GM19455 (cell line): ENCODE measurements around the gene CETP.
A peak's percentile ranks its signal among the peaks of the same experiment; 100 is the strongest.

Experiments
- ATAC-seq: cut with Tn5 transposase; IDR thresholded peaks from one replicate; pipeline ENCODE4 v1.9.1; 2021; ENCODE audit not compliant: unreplicated experiment

The CETP gene, protein sequence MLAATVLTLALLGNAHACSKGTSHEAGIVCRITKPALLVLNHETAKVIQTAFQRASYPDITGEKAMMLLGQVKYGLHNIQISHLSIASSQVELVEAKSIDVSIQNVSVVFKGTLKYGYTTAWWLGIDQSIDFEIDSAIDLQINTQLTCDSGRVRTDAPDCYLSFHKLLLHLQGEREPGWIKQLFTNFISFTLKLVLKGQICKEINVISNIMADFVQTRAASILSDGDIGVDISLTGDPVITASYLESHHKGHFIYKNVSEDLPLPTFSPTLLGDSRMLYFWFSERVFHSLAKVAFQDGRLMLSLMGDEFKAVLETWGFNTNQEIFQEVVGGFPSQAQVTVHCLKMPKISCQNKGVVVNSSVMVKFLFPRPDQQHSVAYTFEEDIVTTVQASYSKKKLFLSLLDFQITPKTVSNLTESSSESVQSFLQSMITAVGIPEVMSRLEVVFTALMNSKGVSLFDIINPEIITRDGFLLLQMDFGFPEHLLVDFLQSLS

DNA sequence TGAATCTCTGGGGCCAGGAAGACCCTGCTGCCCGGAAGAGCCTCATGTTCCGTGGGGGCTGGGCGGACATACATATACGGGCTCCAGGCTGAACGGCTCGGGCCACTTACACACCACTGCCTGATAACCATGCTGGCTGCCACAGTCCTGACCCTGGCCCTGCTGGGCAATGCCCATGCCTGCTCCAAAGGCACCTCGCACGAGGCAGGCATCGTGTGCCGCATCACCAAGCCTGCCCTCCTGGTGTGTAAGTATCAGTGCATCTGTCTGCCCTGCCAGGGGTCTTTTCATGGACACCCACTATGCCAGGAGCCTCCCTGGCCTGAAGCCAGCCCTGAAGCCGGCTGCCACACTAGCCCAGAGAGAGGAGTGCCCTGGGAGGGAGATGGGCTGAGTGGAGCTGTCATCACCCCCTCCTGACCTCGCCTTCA lies at the start of gene CETP:
CETP (plus strand) TSS at position 100 of the 431 bp plus-strand sequence; CDS start at position 130, 30 bp downstream.
- no peak for ATAC-seq

DNA sequence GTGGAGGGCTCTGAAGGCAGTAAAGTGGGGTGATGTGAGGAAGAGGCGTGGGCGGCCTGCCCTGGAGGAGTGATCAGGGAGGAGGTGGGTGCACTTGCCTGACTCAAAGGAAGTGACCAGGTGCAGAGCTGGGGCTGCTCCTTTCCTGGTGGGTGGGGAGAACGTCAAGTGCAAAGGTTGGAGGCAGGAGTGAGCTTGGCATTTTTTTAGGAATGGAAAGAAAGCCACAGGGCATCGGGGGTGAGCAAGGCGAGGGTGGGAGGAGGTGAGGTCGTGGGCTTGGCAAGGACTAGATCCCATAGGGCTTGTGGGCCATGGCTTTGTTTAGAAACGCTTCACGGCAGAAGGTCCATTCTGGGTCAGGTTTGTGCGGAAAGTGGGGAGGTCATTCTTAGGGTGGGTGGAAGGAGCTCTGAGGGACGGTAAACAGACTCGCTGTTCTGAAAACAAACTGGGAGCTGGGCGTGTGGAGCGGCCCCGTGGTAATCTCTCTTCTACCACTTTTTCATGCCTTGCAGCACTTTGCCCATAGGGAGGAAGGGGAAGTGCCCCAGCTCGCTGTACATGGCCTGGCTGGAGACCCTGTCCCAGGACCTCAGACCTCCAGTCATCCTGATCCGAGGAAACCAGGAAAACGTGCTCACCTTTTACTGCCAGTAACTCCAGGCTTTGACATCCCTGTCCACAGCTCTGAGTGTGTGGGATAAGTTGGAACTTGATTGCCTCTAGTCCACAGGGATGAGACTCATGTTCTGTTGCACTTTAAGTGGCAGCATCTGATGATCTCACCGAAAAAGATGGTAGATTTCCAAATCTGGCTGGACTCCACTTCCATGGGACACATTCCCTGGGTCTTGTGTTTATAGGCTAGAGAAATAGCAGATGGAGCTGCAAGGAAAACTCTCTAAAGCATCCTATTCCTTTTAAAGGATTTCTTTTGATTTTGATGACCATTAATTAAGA lies 48.7 kb upstream of the CETP start:
- ATAC-seq: no peak

DNA sequence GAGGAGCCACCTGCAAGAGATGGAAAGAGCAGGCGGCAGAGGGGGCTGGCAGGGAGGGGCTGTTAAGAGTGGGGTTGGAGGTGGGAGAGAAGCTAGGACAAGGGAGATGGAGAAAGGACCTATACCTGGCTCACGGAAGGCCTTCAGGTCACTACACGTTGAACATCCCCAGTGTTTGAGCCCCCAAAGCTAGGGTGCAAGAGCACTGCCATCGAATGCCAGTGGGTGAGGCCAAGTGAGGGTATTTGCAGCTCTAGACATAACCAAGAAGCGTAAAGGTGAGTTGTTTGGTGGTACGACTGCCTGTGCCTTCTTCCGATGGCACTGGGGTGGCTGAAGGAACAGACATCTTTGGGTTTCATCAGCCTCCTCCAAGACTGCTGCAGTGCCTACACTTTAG lies 46.9 kb upstream of the CETP start:
- ATAC-seq: no peak

DNA sequence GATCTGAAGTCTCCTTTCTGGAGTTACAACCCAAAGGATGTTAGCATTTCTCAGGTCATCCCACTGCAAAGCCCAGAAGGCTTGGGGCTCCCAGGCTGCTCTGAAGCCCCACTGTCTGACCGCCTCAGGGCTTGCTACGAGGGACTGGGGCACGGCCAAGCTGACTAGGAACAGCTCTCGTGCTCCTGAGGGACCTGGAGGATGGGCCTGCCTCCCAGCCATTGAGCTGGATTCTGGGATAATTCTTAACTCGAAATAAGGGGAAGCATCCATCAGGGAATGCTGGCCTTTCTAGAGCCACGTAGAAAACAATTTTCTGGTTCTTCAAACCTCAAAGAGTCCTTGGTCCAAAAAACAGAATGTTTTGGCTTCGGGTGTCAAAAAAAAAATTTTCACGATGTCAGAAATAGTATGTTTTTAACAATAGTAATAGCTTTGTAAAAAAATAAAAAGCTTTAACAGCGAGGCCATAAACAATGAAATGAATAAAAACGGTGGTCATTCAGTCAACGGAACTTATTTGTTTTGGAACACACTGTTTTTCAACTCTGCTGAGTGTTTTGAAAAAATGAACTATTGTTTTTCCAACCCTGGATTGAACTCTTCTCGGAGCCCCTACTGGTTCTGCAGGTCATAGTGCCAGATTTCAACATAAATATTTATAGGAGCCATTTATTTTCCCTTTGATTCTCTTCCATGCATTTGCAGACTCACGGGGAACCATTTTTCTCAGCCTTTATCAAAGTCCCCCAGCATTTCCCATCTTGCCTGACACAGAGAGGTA lies 46.2 kb upstream of the CETP start:
- ATAC-seq: no peak

DNA sequence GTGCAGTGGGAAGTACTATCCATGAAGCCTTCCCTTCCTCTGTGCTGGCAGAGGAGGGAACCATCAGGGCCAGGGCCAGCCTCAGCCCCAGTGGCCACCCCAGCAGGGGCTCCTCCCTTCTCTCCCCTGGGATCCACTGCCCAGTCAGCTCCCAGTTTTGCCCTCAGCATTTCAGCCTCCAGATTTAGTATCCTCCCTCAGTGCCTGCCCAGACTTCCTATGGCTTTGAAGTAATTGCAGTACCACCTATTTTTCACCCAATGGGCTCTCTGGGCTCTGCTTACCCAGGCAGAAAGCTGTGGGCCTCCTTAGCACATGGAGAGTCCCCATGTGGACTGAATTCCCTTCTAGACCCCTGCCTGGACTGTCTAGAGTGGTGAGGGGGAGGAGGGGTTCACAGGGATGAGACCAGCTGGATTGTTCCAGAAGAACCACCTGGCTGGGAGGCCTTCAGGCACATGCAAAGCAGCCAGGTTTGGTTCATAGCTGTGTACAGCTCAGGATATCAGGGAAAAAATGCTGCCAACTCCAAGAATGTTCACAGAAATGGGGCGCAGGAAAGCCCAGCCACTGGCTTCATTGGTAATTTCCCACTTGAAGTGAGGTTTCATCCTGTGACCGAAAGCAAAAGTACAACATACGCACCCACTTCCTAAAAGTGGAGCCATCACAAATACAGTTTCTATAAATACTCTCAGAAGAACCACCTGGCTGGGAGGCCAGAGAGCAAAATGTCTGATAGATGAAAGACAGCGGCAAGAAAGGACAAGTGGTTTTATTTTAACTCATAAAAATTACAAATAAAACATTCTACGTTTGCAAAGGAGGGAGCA lies 45.0 kb upstream of the CETP start:
- ATAC-seq: peak; percentile 73

DNA sequence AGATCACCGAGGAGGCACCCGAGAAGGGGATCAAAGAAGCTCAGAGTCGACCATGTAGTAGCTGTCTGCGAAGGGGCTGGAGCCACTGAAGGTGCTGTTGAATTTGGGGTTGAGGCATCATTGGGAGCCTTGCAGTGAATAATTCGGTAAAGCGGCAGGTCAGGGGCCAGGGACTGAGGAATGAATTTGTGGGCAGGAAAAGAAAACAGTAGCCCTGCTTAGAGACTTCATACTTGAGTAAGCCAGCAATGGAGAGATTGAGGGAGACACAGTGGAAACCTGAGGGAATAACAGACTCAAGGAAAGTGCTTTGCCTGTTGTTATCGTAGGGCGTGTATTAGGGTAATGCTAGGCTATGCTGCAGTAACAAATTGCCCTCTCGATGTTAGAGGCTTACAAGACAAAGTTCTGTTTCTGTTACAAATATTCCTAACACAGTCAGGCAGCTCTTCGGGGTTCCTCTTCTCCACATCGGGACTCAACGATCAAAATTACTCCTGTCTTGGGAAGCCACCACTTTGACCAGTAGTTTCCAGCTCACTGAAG lies 43.2 kb upstream of the CETP start:
- ATAC-seq: no peak

DNA sequence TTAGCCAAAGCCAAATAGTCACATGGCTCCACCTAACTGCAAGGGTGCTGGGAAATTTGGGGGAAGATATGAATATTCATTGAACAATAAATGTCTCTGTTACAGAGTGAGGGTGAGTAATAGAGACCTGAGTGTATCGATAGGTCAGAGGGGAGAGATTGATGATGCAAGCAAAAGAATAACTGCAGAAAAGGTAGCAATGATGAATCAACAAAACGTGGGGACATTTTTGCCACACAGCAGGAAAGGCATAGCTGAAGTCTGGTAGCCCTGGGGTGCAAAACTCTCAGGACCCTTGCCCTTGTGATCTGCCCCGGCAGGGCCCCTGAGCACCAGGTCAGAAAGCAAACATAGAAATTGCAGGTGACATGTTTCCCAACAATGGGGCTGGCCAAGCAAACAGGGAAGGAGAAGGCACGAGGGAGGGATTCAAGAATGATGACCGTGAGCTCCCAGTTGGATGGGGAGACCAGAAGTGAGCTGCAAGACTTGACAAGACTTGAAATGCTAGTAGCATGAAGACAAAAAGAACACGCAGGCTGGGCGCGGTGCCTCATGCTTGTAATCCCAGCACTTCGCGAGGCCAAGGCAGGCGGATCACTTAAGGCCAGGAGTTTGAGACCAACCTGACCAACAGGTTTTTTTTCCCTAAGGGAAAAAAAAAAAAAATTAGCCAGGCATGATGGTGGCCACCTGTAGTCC lies 42.5 kb upstream of the CETP start:
- no peak for ATAC-seq

DNA sequence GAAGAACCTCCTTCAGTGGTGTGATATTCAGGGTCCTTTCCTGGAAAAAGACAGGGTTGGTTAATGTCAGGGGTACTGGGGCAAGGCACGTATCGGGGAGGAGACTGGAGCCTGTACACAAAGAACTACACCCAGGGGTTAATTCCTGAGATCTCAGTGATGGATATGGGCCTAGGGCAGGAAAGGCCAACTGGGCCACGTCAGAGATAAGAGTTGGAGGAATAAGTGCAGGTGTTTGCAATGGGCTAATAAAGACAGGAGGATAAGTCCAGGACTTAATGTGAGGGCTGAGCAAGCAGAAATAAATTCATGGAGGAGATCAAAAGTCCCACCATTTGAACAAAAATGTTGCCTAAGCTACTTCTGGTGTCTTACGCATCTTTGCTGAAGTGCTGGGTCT lies 40.2 kb upstream of the CETP start:
- ATAC-seq: no peak

DNA sequence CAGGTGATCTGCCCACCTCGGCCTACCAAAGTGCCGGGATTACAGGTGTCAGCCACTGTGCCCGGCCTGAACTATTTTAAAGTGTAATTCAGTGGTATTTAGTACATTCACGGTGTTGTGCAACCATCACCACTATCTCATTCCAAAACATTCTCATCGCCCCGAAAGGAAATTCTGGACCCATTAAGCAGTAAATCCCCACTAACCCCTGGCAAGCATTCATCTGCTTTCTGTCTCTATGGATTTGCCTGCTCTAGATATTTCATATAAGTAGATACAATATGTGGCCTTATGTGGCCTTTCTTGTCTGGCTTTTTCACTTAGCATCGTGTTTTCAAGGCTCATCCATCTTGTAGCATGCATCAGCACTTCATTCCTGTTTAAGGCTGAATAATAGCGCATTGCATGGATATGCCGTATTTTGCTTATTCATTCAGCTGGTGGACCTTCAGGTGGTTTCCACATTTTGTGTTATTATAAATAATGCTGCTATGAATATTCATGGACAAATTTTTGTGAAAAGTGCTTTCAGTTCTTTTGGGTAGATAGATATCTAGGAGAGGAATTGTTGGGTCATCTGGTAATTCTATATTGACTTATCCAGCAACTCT lies 38.2 kb upstream of the CETP start:
- no peak for ATAC-seq

DNA sequence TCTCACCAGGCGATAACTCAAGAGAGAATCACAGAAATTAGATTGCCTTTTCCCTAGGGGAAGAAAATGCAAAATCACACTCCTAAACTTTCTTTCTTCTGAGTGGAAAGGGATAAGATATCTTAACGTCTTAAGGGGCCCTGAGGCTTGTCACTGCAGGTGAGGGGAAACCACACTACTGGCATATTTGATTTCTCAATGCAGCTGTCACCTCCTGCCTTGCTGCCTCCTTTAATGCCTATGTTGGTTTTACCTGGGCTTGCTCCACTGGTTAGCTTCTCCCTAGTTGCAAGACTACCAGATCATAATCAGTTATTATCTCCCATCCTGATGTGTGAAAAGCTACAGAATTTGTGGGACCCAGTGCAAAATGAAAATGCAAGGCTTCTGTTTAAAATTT lies 34.3 kb upstream of the CETP start:
- ATAC-seq: no peak

DNA sequence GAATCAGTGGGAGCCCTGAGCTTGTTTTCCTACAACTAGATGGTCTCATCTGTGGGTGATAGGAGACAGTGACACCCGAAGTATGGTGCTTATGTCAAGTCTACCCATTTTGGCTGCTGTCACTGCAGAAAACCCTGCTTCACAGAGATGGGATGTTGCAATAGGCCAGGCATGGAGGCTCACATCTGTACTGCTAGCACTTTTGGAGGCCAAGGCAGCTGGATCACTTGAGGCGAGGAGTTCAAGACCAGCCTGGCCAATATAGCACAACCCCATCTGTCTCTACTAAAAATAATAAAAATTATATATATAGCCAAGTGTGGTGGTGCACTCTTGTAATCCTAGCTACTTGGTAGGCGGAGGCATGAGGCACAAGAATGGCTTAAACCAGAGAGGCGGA lies 32.1 kb upstream of the CETP start:
- no peak for ATAC-seq

DNA sequence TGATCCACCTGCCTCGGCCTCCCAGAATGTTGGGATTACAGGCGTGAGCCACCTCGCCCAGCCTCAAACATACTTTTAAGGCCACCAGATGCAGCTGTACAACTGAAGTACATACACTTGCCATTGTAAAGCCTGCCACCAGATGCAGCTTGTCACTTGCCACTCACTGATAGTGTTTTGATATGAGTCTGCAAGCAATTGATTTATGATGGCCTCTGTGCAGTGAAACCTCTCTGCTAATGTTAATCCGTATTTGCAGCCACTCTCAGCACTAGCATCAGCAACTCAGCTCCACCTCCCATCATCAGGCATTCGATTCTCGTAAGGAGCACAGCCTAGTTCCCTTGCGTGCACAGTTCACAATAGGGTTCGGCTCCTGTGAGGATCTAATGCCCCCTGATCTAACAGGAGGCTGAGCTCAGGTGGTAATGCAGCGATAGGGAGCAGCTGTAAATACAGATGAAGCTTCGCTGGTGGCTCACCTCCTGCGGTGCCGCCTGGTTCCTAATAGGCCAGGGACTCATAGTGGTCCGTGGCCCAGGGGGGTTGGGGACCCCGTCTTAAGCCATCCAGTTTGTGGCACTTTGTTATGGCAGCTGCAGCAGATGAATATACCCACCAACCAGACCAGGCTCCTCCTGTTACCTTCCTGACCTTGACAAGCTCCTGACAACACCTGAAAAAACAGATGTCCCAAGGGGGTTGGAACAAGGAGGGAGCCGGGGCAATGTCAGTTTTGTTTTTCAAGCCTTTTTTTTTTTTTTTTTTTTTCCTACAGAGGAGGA lies 31.1 kb upstream of the CETP start:
- no peak for ATAC-seq

DNA sequence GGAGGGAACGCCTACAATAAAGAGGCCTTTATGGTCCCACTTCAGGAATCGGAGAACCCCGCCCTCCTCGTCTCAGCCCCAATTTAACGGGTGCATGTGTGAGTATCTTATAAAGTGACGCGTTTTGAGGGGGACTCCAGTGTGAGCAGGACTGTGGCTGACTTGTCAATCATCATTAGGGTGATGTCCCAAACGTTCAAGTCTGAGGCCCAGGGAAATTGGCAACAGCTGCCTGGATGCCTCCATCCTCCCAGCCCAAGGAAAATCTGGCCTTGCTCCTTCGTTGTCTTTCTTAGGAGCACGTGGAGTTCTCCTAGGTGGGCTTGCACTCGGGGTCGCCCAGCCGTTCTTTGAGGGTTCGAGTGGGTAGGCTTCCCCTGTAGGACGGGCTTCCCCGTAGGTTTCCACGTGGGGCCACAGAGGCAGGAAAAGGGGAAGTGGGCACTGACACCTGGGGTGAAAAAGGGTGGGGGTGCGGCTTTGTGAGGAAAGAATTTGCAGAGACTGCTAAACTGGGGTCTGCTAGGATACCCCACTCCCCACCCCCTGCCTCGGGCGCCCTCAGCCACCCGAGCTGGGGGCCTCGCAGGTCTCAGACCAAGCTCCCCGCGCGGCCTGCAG lies 30.4 kb upstream of the CETP start:
- peak; percentile 43 for ATAC-seq

DNA sequence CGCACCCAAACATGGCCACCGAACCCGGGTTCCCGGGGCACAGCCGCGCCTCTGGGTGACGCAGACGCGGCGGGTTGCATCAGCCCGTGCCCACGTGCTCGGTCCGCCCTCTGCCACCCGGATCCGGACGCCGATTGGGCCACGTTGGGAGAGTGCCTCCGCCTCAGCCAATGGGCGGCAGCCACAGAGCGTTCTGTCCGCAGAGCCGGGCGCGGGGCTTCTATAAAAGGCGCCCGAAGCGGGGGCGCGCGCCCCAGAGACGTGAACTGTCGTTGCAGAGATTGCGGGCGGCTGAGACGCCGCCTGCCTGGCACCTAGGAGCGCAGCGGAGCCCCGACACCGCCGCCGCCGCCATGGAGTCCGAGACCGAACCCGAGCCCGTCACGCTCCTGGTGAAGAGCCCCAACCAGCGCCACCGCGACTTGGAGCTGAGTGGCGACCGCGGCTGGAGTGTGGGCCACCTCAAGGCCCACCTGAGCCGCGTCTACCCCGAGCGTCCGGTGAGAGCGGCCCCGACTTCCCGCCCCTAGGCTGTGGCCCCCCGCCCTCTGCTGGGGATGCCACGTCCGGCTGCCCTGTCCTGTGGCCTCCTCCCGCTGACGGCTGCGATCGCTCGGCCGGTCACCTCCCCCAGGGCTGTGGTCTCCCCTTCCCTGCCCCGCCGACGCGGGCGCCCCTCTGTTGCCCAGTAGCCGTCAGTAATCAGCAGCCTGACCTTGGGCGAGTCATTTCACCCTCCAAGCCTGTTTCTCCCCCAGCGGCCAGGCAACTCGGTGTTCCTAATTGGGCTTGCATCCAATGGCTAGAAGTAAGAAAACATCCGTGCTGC lies 29.6 kb upstream of the CETP start, which contains the start of gene HERPUD1:
HERPUD1 (plus strand) TSS at position 251 of the 829 bp plus-strand sequence; CDS start at position 354, 103 bp downstream.
- ATAC-seq: peak; percentile 84

DNA sequence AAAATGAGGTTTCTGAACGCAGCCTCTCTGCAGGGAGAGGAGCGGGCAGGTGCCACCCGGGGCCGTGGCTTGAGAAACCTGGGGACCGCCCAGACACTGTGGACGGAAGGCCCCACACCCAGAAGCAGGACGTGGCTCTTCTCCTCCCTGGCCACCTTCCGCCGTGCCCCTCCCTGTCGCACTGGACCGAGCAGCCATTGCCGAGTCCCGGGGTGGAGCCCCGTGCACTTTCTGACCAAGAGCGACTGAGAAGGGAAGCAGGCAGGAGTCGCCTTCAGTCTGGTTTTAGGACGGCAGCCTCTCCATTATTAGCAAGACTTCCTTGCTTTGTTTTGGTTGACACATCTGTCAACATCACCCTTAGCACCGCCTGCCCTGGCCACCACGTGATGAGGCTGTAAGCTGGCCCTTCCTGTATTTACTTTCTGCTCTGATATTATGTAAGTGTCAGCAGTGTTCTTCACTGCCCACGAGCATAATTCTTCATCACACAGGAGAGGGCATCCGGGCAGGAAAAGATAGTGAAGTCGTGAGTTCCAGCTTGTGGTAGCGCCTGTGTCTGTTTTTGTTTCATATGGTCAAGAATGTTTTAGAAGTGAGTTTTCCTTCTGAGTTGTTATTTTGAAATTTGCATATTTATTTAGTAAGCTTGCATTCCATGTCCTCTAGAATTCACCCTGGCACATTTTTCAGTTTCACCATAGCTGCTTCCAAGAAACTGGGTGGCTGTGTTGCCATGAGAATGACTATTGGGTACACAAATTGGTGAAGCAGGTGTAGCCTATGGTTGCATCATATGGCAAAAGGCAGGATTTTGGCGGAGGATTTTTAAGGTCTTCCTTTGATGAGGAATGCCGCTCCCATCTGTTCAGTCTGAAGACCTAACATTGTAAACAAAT lies 28.8 kb upstream of the CETP start:
- ATAC-seq: peak; percentile 6
